GM23338 (cell line): ENCODE results near the gene GRIA3.

Source experiments
- CTCF ChIP-seq, 2 experiments: fragments of 200-600 bp in 1 of 2; sonication (generic) in 1 of 2; conservative IDR thresholded peaks; 2 replicates each; pipeline versions ENCODE4 v1.5.1 to v1.6.1; 2016 to 2017; ENCODE audit warnings: antibody characterized with exemption in 2 of 2, low read depth in 2 of 2, mild to moderate bottlenecking in 2 of 2, moderate library complexity in 1 of 2
- EZH2 ChIP-seq: fragments of 200-600 bp; sonication (generic); IDR thresholded peaks from one replicate; pipeline ENCODE4 v1.8.0; 2017; ENCODE audit warnings: antibody characterized with exemption, mild to moderate bottlenecking, low read depth; ENCODE audit not compliant: unreplicated experiment

DNA sequence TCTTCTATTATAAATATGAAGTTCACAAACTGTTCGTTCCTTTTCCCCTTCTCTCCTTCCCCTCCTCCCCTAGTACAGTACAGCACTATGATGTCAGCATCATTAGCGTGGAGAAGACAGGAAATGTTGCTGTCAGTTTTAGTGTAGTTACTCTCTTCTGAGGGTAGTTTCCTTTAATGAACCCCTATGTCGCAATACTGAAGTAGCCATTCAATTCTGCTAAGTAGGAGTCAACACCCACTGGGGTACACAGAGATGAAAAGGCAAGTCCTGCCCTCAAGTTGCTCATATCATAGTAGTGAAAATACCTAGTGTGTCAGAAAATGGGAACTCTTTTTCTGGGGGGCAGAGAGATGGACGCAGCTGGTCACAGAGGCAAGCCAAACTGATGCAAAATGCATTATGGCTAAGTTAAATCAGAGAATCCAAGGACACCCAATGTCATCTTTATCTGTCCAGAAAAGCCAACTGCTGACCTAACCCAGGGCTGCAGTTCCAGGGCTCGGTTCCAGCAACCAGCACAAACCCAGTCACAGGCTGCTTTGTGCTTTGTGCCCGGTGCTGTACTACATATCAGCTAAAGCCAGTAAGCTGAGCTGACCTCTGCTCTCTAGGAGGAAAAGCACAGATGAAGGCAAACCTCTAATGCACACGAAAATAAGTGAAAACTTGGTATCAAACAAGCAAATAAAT is 31.5 kb downstream of the GRIA3 start:
- TF ChIP-seq CTCF (conservative IDR thresholded peaks at IDR 0.05; ENCODE audit: low read depth in 2 of 2), result no peak
- TF ChIP-seq EZH2, result no peak
